GM12878 (cell line): ENCODE measurements around the gene IRF1. TPM values are rescaled to one million over a fixed set of nuclear protein-coding genes. Genes with fewer than 3 reads are reported as not detected.

ENCODE experiments used
- ATAC-seq: fragments of 200-7000 bp; cut with Tn5 transposase; 3 replicates; pipeline ENCODE4 v1.9.1; 2020; ENCODE audit warnings: mild to moderate bottlenecking, moderate library complexity
- BruUV-seq: library from RNA; stranded (reverse); fragments of 400-500 nt; replicated peaks from 2 replicates; lab custom pipeline; 2021; lab: Mats Ljungman, UMichigan
- CTCF ChIA-PET: fragments of 300-600 bp; sonication (Branson Sonifier 250); formaldehyde crosslinking; extraction: SDS; loops from one replicate; lab custom pipeline; 2021; ENCODE audit warnings: inconsistent platforms; lab: Yijun Ruan, JAX
- POLR2A ChIA-PET: fragments of 350-600 bp; formaldehyde crosslinking; extraction: SDS; loops from one replicate; lab custom pipeline; 2021; ENCODE audit warnings: inconsistent platforms; lab: Charles Lee
- RAD21 ChIA-PET: fragments of 300-600 bp; sonication (Branson Sonifier 250); formaldehyde crosslinking; loops from one replicate; lab custom pipeline; 2023; ENCODE audit warnings: antibody characterized with exemption; ENCODE audit not compliant: unreplicated experiment; lab: Charles Lee
- SMC1A ChIA-PET: fragments of 300-600 bp; sonication (Branson Sonifier 250); formaldehyde crosslinking; loops from one replicate; lab custom pipeline; 2023; ENCODE audit not compliant: unreplicated experiment, uncharacterized antibody; lab: Charles Lee
- DNase-seq: peaks from one replicate; pipeline ENCODE4 v3.0.0-alpha.2; 2011; ENCODE audit warnings: low read depth, low spot score
- FAIRE-seq: peaks from 3 replicates; lab custom pipeline; 2011; peaks lifted over from hg19 to GRCh38; lab: Jason Lieb, UNC
- H2AFZ ChIP-seq: 2 replicates; pipeline ENCODE4 v1.6.0; 2011; ENCODE audit warnings: low read depth, low read length, control low read depth; ENCODE audit not compliant: control insufficient read depth
- H3K27ac ChIP-seq: 2 replicates; pipeline ENCODE4 v1.5.1; 2011; ENCODE audit warnings: control low read depth; ENCODE audit not compliant: control insufficient read depth, insufficient read depth
- H3K27me3 ChIP-seq, 2 experiments: replicated peaks in 1 of 2; 2 replicates each; pipeline versions ENCODE4 v1.6.0 to v1.6.1; 2011; ENCODE audit warnings: low read length in 1 of 2; ENCODE audit not compliant: control insufficient read depth in 2 of 2, insufficient read depth in 2 of 2
- H3K36me3 ChIP-seq, 2 experiments: 2 replicates each; pipeline ENCODE4 v1.5.1; 2011; ENCODE audit warnings: low read length in 1 of 2; ENCODE audit not compliant: control insufficient read depth in 2 of 2, insufficient read depth in 2 of 2
- H3K4me1 ChIP-seq: 2 replicates; pipeline ENCODE4 v1.6.1; 2011; ENCODE audit warnings: mild to moderate bottlenecking, low read length, moderate library complexity, mixed read lengths; ENCODE audit not compliant: control insufficient read depth, insufficient read depth
- H3K4me2 ChIP-seq: 2 replicates; pipeline ENCODE4 v1.6.0; 2011; ENCODE audit warnings: control low read depth; ENCODE audit not compliant: control insufficient read depth, insufficient read depth
- H3K4me3 ChIP-seq: fragments of 200-600 bp; sonication (generic); 2 replicates; pipeline ENCODE4 v1.5.1; 2016
- H3K79me2 ChIP-seq: 2 replicates; pipeline ENCODE4 v1.6.0; 2011; ENCODE audit warnings: low read length; ENCODE audit not compliant: control insufficient read depth, insufficient read depth
- H3K9ac ChIP-seq: 2 replicates; pipeline ENCODE4 v1.8.0; 2011; ENCODE audit warnings: low read length, control low read depth, mixed read lengths; ENCODE audit not compliant: control insufficient read depth, insufficient read depth
- H3K9me3 ChIP-seq: replicated peaks from 3 replicates; pipeline ENCODE4 v1.5.1; 2011; ENCODE audit warnings: mild to moderate bottlenecking, low read length; ENCODE audit not compliant: control insufficient read depth, insufficient read depth
- H4K20me1 ChIP-seq: 2 replicates; pipeline ENCODE4 v1.6.0; 2011; ENCODE audit not compliant: control insufficient read depth, insufficient read depth
- CBX3 ChIP-seq: fragments of 200-600 bp; sonication (generic); IDR thresholded peaks from 2 replicates; pipeline ENCODE4 v1.6.1; 2016; ENCODE audit warnings: low read depth, borderline replicate concordance
- EED ChIP-seq: sonication (generic); IDR thresholded peaks from 2 replicates; pipeline ENCODE4 v1.6.1; 2016; ENCODE audit warnings: antibody characterized with exemption, low read depth
- HSF1 ChIP-seq: fragments of 150-350 bp; IDR thresholded peaks from 2 replicates; pipeline ENCODE4 v1.6.1; 2014; ENCODE audit warnings: mild to moderate bottlenecking, low read depth, low read length
- IRF4 ChIP-seq: IDR thresholded peaks from 2 replicates; pipeline ENCODE4 v1.6.1; 2011; ENCODE audit warnings: low read depth, low read length
- NFIC ChIP-seq: IDR thresholded peaks from 2 replicates; pipeline ENCODE4 v1.6.1; 2012; ENCODE audit warnings: low read depth, mild to moderate bottlenecking, inconsistent platforms, low read length, moderate library complexity
- REST ChIP-seq: IDR thresholded peaks from 2 replicates; pipeline ENCODE4 v1.6.1; 2012; ENCODE audit warnings: mild to moderate bottlenecking, low read depth, low read length
- SMC3 ChIP-seq: IDR thresholded peaks from 2 replicates; pipeline ENCODE4 v1.6.1; 2011; ENCODE audit warnings: low read length, improper control_type of control experiment, borderline replicate concordance
- YY1 ChIP-seq: IDR thresholded peaks from 2 replicates; pipeline ENCODE4 v1.6.1; 2011; ENCODE audit warnings: low read depth, mild to moderate bottlenecking, low read length
- WGBS: methylation state at CpG from one replicate; pipeline ENCODE4 v1.1.6; 2016; ENCODE audit warnings: low lambda C conversion rate; ENCODE audit not compliant: insufficient replicate concordance, insufficient coverage; ENCODE audit errors: missing lambda C conversion rate; 5-methylcytosine and 5-hydroxymethylcytosine counted together
- in situ Hi-C: fragments of 300-500 bp; cut with MboI; formaldehyde crosslinking; loops from 9 replicates; pipeline ENCODE4 v1.14.3; 2018; ENCODE audit warnings: mixed read lengths
- intact Hi-C: fragments of 100-400 bp; cut with micrococcal nuclease; formaldehyde crosslinking; loops from one replicate; pipeline ENCODE4 v1.14.2; 2022; ENCODE audit not compliant: unreplicated experiment
- polyA plus RNA-seq, 11 experiments: library from polyadenylated mRNA; depleted of rRNA in 4 of 11; unstranded in 6 of 11; stranded (reverse) in 5 of 11; fragments of >200 nt; fragmentation: Nextera tagmentation in 4 of 11; fragmentation: Illumina TruSeq in 1 of 11; extraction: Ambion mirVana in 4 of 11; extraction: Trizol in 1 of 11; gene quantifications; 1 replicate in 1 of 11; 2 replicates in 10 of 11; pipeline versions ENCODE4 v1.2.1 to v1.2.3, GENCODE V29; 2011 to 2016; ENCODE audit warnings: inconsistent platforms in 2 of 11, missing spikeins in 2 of 11, low read depth in 1 of 11
- total RNA-seq, 4 experiments: library from RNA; depleted of rRNA in 3 of 4; stranded (reverse); fragments of >200 nt in 3 of 4; fragmentation: Illumina TruSeq in 1 of 4; extraction: Trizol in 1 of 4; gene quantifications; 2 replicates each; pipeline versions ENCODE4 v1.2.1 to v1.2.3, GENCODE V29; 2013 to 2021
- TF ChIP-seq, protein P1 (sequence below): IDR thresholded peaks from 2 replicates; pipeline ENCODE4 v1.6.1; 2011; ENCODE audit warnings: low read depth, low read length, improper control_type of control experiment, borderline replicate concordance
- TF ChIP-seq, protein P2 (sequence below): IDR thresholded peaks from 2 replicates; pipeline ENCODE4 v1.6.1; 2012; ENCODE audit warnings: low read depth, low read length, improper control_type of control experiment

IRF1 gene
- total and polyA plus RNA-seq, 10 of the 15 experiments (the other 5 are each of a cell fraction or from before 2014, with no cell fraction given) = 6.9 to 68.0 (median 49.6) TPM

DNA sequence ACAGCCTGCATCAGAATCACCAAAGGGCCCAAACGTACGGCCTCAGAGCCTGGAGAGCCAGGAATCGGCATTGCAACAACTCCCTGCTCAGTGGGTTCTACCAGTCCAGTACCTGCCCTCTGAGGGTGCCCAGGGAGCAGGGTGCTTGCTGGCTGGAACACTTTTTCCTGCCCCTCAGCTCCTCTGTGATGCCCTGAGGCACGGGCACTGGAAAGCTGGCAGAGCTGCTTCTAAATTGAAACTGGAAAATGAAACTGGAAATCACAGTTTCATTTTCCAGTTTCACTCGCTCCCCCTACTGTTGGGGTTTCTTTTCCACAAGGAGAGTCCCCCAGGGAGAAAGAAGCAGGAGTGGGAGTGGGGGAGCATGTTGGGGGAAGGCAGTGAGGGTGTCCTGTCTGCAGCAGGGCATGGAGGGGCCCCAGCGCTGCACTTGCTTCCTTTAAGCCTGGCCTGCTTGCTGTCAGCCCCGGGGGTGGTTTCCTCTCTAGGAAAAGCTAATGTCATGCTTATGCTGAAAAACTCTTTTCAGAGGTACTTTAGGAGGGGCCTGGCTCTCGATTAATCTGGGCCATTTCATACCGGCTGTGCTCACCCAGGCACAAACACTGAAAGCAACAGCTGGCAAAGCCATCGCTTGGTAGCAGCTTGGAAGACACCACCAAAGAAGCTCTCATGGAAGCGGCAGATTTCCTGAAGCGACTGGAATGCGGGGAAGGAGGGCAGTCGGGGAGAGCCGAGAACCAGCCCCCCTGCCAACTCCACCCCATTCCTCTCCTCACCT is 26.2 kb downstream of the IRF1 start:
- Histone ChIP-seq H3K4me2 (peak overlapping the region; percentile 97), H3K4me3 (peak overlapping the region; percentile 14; the same call in 1 of the 2 replicates), H3K27me3 (no peaks in the 10 kb centered on the region), H3K79me2 (peaks cover 9% of the 10 kb centered on the region), H3K27ac (peak overlapping the region; percentile 96), H2AFZ (no peak overlapping the region), H3K9me3 (no peaks in the 10 kb centered on the region), H3K36me3 (peaks cover 5 to 18% of the 10 kb centered on the region in 2 experiments), H3K9ac (peak overlapping the region; percentile 11; the same call in 1 of the 2 replicates), H4K20me1 (no peaks in the 10 kb centered on the region), H3K4me1 (peaks cover 70% of the 10 kb centered on the region)
- RAD21 ChIA-PET = interaction anchor here (1.2 to 6.4 kb wide), 10 partner anchors 7 to 49 kb away, joined by 4 to 146 read pairs (median 34); partner anchors contain the start of gene IRF1
- intact Hi-C loops = no loop called here
- ATAC-seq = peak; percentile 4
- no TSS peak for BruUV-seq
- SMC1A ChIA-PET = interaction anchor here (1.2 to 15.9 kb wide), 11 partner anchors 8 to 77 kb away, joined by 3 to 300 read pairs (median 11); partner anchors contain the start of gene IRF1
- POLR2A ChIA-PET = interaction anchor here (1.0 to 6.4 kb wide), 9 partner anchors 8 to 44 kb away, joined by 3 to 92 read pairs (median 5); partner anchors contain the start of gene IRF1
- no peak for DNase-seq
- in situ Hi-C loops = no loop called here
- CTCF ChIA-PET = interaction anchor here (0.6 to 12.8 kb wide), 14 partner anchors 8 to 226 kb away, joined by 3 to 139 read pairs (median 5); partner anchors contain the start of gene IRF1
- WGBS = 33% methylated on average over 15 of the region's 15 CpGs
- no peak for FAIRE-seq
- TF ChIP-seq REST = no peak
- TF ChIP-seq SMC3 = no peak
- TF ChIP-seq, protein P1, sequence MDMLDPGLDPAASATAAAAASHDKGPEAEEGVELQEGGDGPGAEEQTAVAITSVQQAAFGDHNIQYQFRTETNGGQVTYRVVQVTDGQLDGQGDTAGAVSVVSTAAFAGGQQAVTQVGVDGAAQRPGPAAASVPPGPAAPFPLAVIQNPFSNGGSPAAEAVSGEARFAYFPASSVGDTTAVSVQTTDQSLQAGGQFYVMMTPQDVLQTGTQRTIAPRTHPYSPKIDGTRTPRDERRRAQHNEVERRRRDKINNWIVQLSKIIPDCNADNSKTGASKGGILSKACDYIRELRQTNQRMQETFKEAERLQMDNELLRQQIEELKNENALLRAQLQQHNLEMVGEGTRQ = no peak
- TF ChIP-seq YY1 = no peak
- TF ChIP-seq IRF4 = peak; percentile 38; the same call in 1 of the 2 replicates
- TF ChIP-seq, protein P2, sequence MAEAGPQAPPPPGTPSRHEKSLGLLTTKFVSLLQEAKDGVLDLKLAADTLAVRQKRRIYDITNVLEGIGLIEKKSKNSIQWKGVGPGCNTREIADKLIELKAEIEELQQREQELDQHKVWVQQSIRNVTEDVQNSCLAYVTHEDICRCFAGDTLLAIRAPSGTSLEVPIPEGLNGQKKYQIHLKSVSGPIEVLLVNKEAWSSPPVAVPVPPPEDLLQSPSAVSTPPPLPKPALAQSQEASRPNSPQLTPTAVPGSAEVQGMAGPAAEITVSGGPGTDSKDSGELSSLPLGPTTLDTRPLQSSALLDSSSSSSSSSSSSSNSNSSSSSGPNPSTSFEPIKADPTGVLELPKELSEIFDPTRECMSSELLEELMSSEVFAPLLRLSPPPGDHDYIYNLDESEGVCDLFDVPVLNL = no peak
- TF ChIP-seq CBX3 = no peak
- no peak for TF ChIP-seq HSF1
- TF ChIP-seq NFIC = no peak
- peak; percentile 94 for TF ChIP-seq EED
